SU-DHL-6 (cell line): ENCODE results near the gene MGAT5B.
"Not testable (repeated sequence)": the region's sequence is repeated elsewhere in the genome, so short reads cannot be mapped to it uniquely, and the experiment has no call there.

Source experiments
- CTCF ChIP-seq: fragments of 200-600 bp; sonication (generic); IDR thresholded peaks from one replicate; pipeline ENCODE4 v1.5.1; 2017; ENCODE audit warnings: antibody characterized with exemption, mild to moderate bottlenecking, low read length, moderate library complexity; ENCODE audit not compliant: insufficient read depth, poor library complexity, severe bottlenecking
- EZH2phosphoT487 ChIP-seq: fragments of 200-600 bp; sonication (generic), shearing (Covaris generic); conservative IDR thresholded peaks from 2 replicates; pipeline ENCODE4 v1.6.1; 2018; ENCODE audit warnings: mild to moderate bottlenecking, antibody characterized with exemption, low read length, moderate library complexity, mixed read lengths

- not testable (repeated sequence) for TF ChIP-seq CTCF, EZH2phosphoT487
Measured at GRCh38 chr17:76978050-76978449, 109.8 kb downstream of the MGAT5B start.
